ENCODE results near the gene KIF1B.

KIF1B gene

DNA sequence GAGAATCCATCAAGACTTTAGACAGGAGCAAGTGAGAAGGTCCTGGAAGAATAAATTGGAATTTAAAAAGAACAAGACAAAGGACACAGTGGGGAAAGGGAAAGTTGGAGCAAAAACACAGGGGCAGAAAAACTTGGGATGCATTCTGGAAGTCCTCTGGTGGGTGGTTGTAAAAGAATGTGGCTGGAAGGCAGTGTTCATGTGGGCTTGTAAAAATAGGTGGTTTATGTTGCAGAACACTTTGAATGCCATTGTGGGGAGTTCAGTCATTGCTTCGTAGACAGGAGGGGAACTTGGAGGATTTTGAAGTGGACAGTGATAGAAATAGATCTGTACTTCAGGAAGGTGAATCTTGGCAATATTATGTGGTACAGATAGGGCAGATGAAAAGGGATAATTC lies 15.2 kb downstream of the KIF1B start:
- no peak for TF ChIP-seq CTCF (conservative IDR thresholded peaks at IDR 0.05)
- no peak overlapping the region for H3K27ac ChIP-seq

GRCh38 chr1:10228528-10228927 lies 18.2 kb downstream of the KIF1B start:
- no peak overlapping the region for H3K27ac ChIP-seq
- no peak for TF ChIP-seq CTCF (conservative IDR thresholded peaks at IDR 0.05)

- TF ChIP-seq CTCF (conservative IDR thresholded peaks at IDR 0.05), result no peak
- H3K27ac ChIP-seq, result no peak overlapping the region
Observed at GRCh38 chr1:10229903-10230302, 19.5 kb downstream of the KIF1B start.

DNA sequence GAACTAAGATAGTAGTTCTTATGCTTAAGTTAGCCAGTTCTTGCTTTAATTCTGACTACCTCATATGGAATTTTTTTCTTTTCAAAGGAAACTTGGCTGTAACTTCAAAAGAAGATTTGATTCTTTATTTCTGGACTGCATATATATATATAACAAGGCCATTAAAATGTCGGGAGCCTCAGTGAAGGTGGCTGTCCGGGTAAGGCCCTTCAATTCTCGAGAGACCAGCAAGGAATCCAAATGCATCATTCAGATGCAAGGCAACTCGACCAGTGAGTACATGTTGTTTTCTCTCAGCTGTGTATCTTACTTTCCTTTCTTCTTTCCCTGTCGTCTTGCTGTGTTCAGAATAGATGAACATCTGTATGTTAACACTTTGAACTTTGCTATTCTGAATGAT lies 21.8 kb downstream of the KIF1B start:
- TF ChIP-seq CTCF (conservative IDR thresholded peaks at IDR 0.05), result no peak
- H3K27ac ChIP-seq, result no peak overlapping the region

DNA sequence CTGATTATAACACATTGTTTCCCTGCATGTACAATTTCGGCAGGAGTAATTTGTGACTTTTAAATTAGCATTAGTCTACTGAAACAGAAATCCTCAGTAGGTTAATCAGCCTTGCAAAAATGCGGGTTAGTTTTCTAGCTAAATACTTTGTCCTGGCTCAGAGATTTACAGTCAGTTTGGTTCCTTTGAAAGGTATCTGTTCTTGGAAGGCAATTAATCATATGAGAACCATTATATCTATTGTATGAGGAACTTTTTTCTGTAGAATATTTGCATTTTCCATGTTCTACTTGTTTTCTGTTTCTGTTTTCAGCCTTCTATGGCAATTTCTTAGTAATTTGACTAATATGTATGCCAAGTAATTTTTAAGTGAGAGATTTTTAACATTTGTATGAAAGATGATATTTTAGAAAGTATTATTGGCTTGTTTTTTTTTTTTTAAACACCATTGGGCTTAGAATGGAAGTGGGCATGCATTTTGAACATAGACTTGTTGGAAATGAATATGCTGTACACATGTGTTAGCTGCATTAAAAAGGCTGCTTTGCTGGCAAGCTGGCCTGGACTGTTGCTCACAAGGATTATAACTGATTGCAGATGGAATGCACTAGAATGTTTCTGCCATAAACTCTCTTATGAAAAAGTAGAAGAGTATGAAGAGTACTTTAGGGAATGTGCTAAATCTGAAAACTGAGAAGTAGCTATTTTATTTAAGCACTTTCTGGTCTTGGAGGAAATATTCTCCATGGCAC lies 26.2 kb downstream of the KIF1B start:
- TF ChIP-seq CTCF (conservative IDR thresholded peaks at IDR 0.05), result no peak
- no peak overlapping the region for H3K27ac ChIP-seq

GRCh38 chr1:10237157-10237539 lies 26.8 kb downstream of the KIF1B start:
- no peak overlapping the region for H3K27ac ChIP-seq
- TF ChIP-seq CTCF (conservative IDR thresholded peaks at IDR 0.05), result no peak

DNA sequence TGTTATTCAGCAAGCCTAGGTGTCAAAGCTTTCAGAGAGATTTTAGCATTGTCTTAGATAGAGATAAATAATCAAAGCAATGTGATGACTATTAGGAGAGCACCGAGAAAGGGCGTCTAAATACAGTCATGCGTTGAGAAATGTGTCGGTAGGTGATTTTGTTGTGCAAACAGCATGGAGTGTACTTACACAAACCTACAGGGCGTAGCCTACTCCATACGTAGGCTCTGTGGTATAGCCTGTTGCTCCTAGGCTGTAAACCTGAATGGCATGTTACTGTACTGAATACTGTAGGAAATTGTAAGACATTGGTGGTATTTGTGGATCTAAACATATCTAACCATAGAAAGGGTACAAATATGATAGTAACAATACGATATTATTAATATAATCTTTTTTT lies 31.8 kb downstream of the KIF1B start:
- no peak for TF ChIP-seq CTCF (conservative IDR thresholded peaks at IDR 0.05)
- no peak overlapping the region for H3K27ac ChIP-seq
